GM10248 (cell line): ENCODE data around the gene LYRM4.
A peak's percentile ranks its signal among the peaks of the same experiment; 100 is the strongest.

Source experiments
- CTCF ChIA-PET: fragments of 300-600 bp; sonication (Branson Sonifier 250); formaldehyde crosslinking; extraction: SDS; loops from one replicate; lab custom pipeline; 2021; ENCODE audit warnings: antibody characterized with exemption; lab: Yijun Ruan, JAX
- POLR2A ChIA-PET: fragments of 350-650 bp; sonication (Branson Sonifier 250); formaldehyde crosslinking; extraction: SDS; loops from one replicate; lab custom pipeline; 2020; ENCODE audit warnings: antibody characterized with exemption; lab: Yijun Ruan, JAX
- DNase-seq: peaks from one replicate; pipeline ENCODE4 v3.0.0; 2012; ENCODE audit errors: extremely low spot score
- CTCF ChIP-seq: IDR thresholded peaks from 2 replicates; pipeline ENCODE4 v1.5.1; 2012; ENCODE audit warnings: mild to moderate bottlenecking, low read depth; ENCODE audit errors: extremely low read depth, missing control alignments, control extremely low read depth

Gene LYRM4

GRCh38 chr6:5143634-5144311 is 117.0 kb downstream of the LYRM4 start:
- ChIA-PET POLR2A (no interaction called here), CTCF (interaction anchor here (0.6 to 7.0 kb wide), 86 partner anchors 8 to 1403 kb away, joined by 3 to 122 read pairs (median 5); no protein-coding TSS in a partner anchor)
- peak; percentile 78 for DNase-seq
- peak; percentile 86 for TF ChIP-seq CTCF

GRCh38 chr6:5142915-5143314 is 117.8 kb downstream of the LYRM4 start:
- no peak for DNase-seq
- ChIA-PET CTCF (interaction anchor here (0.8 to 7.0 kb wide), 51 partner anchors 9 to 1404 kb away, joined by 3 to 122 read pairs (median 6); no protein-coding TSS in a partner anchor), POLR2A (no interaction called here)
- TF ChIP-seq CTCF = no peak

GRCh38 chr6:5142131-5142530 is 118.6 kb downstream of the LYRM4 start:
- ChIA-PET CTCF (interaction anchor here (1.0 to 7.0 kb wide), 5 partner anchors 10 to 261 kb away, joined by 3 to 122 read pairs (median 10); no protein-coding TSS in a partner anchor), POLR2A (no interaction called here)
- DNase-seq = no peak
- no peak for TF ChIP-seq CTCF

- POLR2A ChIA-PET = no interaction called here
- DNase-seq = no peak
- TF ChIP-seq CTCF = no peak
- CTCF ChIA-PET = interaction anchor here (0.6 to 7.0 kb wide), 8 partner anchors 11 to 291 kb away, joined by 3 to 122 read pairs (median 4); no protein-coding TSS in a partner anchor
These were observed 119.7 kb downstream of the LYRM4 start for GRCh38 chr6:5141046-5141445.

- no peak for TF ChIP-seq CTCF
- ChIA-PET POLR2A (no interaction called here), CTCF (interaction anchor here (0.6 to 7.0 kb wide), 7 partner anchors 9 to 1407 kb away, joined by 3 to 122 read pairs (median 3); no protein-coding TSS in a partner anchor)
- no peak for DNase-seq
These were observed 120.7 kb downstream of the LYRM4 start for GRCh38 chr6:5139828-5140771.
